22Rv1 (cell line): Measurements from ENCODE around the gene SLC22A17.
"Not testable (repeated sequence)": the region's sequence is repeated elsewhere in the genome, so short reads cannot be mapped to it uniquely, and the experiment has no call there.

Experiments
- H3K27ac ChIP-seq: fragments of 450-650 bp; 2 replicates; pipeline ENCODE4 v1.5.1; 2017
- ZFX ChIP-seq: fragments of 450-650 bp; IDR thresholded peaks from 2 replicates; pipeline ENCODE4 v1.6.1; 2017; ENCODE audit warnings: antibody characterized with exemption, borderline replicate concordance
- TF ChIP-seq, protein P1 (sequence below): fragments of 450-650 bp; IDR thresholded peaks from 2 replicates; pipeline ENCODE4 v1.5.1; 2017; ENCODE audit warnings: mild to moderate bottlenecking

SLC22A17 gene

DNA sequence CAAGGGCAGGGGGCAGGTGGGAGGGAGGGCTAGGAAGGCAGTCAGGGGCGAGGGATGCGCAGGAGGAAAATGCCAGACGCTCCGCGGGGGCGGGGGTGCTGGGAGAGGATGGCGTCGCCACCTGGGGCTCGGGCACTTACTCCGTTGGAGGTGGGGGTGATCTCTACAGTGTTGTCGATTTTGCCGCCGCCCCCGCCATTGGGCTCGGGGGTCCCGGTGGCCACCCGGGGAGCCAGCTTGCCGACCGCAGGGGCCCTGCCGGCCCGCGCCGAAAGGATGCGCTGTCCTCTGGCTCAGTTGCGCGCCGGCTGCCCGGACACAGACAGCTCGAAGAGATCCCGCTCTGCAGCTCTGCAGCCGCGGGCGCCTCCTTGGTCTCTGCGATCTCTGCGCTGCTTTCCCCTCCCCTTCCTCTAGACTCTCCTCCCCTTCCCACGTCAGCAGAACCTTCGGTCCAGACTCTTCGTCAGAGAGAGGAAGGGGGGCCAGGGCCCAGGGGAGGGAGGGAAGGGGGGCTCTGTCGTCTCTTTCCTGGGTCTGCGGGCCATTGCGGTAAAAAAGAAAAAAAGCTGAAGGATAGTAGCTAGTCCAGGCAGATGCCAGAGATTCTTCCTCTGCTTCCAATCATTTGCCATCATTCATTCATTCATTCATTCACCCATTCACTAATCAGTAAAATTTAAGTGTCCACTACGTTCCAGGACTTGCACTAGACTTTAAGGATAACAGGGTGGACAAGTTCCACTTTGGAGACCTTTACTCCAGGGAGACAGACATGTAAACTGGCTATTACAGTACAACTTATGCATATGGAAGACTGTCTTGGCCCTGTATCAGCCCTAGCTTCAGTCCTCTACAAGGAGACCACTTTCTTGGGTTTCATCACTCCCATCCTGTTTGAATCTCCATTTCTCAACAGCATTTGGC lies at the start of gene SLC22A17:
Gene SLC22A17 (minus strand): TSS at position 382 of the 927 bp plus-strand sequence.
- no peak for TF ChIP-seq ZFX
- TF ChIP-seq, protein P1, sequence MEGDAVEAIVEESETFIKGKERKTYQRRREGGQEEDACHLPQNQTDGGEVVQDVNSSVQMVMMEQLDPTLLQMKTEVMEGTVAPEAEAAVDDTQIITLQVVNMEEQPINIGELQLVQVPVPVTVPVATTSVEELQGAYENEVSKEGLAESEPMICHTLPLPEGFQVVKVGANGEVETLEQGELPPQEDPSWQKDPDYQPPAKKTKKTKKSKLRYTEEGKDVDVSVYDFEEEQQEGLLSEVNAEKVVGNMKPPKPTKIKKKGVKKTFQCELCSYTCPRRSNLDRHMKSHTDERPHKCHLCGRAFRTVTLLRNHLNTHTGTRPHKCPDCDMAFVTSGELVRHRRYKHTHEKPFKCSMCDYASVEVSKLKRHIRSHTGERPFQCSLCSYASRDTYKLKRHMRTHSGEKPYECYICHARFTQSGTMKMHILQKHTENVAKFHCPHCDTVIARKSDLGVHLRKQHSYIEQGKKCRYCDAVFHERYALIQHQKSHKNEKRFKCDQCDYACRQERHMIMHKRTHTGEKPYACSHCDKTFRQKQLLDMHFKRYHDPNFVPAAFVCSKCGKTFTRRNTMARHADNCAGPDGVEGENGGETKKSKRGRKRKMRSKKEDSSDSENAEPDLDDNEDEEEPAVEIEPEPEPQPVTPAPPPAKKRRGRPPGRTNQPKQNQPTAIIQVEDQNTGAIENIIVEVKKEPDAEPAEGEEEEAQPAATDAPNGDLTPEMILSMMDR: peak; percentile 31
- no peak within 1 kb of the TSS for H3K27ac ChIP-seq

DNA sequence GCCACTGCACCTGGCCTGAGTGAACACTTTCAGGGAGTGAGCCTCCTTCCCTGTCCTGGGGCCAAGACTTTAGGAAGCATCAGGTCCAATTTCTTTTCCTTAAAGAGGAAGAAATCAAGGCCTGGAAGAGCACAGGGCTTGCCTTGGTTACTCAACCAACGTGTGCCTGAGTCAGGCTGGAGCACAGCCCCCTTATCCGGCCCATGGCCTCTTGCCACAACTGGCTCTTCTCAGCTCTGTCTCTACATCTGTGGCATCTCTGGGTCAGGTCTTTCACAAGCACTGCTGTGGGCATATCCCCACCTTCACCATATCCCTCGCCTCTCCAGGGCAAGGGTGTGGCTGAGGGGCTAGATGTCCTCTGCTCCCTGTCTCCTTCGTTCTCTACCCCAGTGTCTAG lies 48.6 kb upstream of the SLC22A17 start:
- H3K27ac ChIP-seq: no peak overlapping the region
- TF ChIP-seq ZFX: no peak
- TF ChIP-seq, protein P1: no peak

DNA sequence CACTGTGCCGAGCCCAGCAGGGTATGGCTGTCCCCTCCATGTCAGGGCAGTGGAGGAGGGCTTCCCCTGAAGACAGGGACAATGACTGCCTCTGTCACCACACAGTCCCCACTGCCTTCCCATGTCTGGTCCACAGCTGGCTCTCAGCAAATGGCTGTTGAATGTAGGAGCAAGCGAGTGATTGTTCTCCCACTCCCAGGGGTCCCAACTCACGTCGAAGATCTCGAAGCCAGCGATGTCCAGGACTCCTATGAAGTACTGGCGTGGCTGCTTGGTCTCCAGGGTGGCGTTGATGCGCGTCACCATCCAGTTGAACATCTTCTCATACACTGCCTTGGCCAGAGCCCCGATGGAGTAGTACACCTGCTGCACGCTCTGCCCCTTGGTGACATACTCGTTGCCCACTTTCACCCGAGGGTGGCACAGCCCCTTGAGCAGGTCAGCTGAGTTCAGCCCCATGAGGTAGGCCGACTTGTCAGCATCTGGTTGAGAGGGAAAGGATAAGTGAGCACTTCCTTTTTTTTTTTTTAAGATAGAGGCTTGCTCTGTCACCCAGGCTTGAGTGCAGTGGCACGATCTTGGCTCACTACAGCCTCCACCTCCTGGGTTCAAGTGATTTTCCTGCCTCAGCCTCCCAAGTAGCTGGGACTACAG lies 47.9 kb upstream of the SLC22A17 start:
- not testable (repeated sequence) for H3K27ac ChIP-seq

DNA sequence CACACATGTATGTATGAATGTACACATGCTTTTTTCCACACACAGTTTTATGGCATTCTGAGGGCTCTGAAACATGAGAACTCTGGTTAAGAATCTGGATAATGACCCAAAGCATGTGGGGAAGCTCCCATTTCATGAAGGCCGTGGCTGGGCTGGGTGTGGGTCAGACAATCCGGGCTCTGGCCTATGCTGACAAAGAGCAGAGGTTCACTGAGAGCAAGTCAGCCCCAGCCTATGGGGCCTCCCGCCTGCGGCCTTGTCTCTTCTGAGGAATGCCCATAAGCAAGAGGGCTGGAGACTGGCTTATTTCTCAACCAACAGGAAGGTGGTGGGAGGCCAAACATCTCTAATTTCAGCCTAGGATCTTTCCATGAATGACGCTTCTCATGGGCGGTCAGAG lies 46.9 kb upstream of the SLC22A17 start:
- TF ChIP-seq, protein P1: no peak
- no peak for TF ChIP-seq ZFX
- no peak overlapping the region for H3K27ac ChIP-seq

DNA sequence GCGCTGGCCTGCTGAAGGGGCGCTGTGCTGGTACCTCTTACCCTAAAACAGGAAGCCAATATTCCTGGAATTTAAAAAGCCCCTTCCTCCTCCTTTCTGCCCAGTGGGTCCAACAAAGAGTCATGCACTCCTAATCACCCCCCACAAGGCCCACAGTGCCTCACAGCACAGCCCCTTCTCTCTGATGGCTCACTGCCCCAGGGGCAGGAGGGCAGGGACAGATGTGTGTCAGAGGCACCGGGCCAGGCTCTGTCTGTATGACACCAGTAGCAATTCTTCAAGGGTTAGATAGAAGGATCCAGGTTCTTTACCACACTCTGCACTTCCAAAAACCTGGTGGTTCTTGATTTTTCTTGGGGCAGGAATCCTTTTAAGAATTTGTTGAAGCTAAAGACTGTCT lies 46.4 kb upstream of the SLC22A17 start:
- TF ChIP-seq ZFX: no peak
- TF ChIP-seq, protein P1: no peak
- no peak overlapping the region for H3K27ac ChIP-seq

DNA sequence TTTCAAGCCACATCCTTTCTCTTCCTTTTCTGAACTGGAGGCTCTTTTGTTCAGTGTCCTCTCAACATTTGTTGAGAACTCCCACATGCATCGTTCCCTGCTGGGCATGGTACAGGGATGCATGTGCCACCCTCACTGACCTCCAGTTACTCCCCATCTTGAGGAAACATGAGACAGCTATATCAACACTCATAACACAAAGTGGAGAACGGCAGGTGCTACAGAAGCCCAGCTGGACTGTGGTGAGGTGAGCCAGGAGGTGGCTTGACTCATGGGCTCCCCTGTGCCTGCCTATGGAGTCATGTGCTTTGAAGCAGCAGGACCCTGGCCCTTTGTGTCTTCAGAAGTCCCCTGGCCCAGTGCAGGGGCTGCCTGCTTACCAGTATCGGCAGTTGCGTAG lies 45.7 kb upstream of the SLC22A17 start:
- no peak for TF ChIP-seq ZFX
- TF ChIP-seq, protein P1: no peak
- no peak overlapping the region for H3K27ac ChIP-seq

DNA sequence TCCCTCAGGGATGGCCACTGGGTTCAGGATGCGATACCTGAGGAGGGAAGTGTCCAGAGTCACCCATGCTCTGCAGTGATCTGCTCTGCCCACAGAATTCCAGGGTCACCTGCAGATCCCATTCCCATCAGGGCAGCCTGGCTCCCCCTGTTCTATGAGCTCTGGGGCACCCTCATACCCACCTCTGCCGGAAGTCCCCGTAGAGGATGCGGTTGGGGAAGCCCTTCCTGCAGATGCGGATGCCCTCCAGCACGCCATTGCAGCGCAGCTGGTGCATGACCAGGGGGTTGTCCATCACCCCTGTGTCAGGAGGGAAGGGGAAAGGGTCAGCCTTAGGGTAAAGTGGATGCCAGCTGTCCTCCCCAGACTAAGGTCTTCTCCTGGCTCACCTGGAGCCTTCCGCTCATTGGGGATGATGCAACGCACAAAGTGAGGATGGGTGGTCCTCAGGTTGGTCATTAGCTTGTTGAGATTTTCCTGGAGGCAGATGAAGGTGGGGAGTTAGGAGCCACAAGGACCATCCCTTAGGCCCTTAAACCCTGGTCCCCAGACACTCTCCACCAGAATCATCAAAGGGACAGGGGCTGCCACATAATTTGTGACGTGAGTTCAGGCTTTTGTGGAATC lies 44.2 kb upstream of the SLC22A17 start:
- no peak overlapping the region for H3K27ac ChIP-seq
- TF ChIP-seq, protein P1: no peak
- no peak for TF ChIP-seq ZFX
